Osteocyte (in vitro differentiated cells): Measurements from ENCODE around the gene SERPINE3. TPM values are rescaled to one million over a fixed set of nuclear protein-coding genes. Genes with fewer than 3 reads are reported as not detected.

Experiments
- DNase-seq: peaks from one replicate; pipeline ENCODE4 v3.0.0; 2021; ENCODE audit warnings: mixed read lengths; ENCODE audit not compliant: unreplicated experiment; ENCODE audit errors: extremely low spot score
- H3K27ac Mint-ChIP-seq: one replicate; pipeline ENCODE4 v1.8.0; 2021; ENCODE audit warnings: mild to moderate bottlenecking, mixed read lengths; ENCODE audit not compliant: unreplicated experiment
- H3K27me3 Mint-ChIP-seq: one replicate; pipeline ENCODE4 v1.8.0; 2021; ENCODE audit warnings: mixed read lengths; ENCODE audit not compliant: unreplicated experiment
- H3K36me3 Mint-ChIP-seq: one replicate; pipeline ENCODE4 v1.8.0; 2021; ENCODE audit warnings: mixed read lengths; ENCODE audit not compliant: unreplicated experiment
- H3K4me1 Mint-ChIP-seq: one replicate; pipeline ENCODE4 v1.8.0; 2021; ENCODE audit warnings: mixed read lengths; ENCODE audit not compliant: unreplicated experiment
- H3K4me3 Mint-ChIP-seq: one replicate; pipeline ENCODE4 v1.8.0; 2021; ENCODE audit warnings: mild to moderate bottlenecking, moderate library complexity, mixed read lengths; ENCODE audit not compliant: unreplicated experiment
- H3K9me3 Mint-ChIP-seq: one replicate; pipeline ENCODE4 v1.8.0; 2021; ENCODE audit warnings: mixed read lengths; ENCODE audit not compliant: unreplicated experiment
- CTCF ChIP-seq: fragments of 200-600 bp; sonication (generic); IDR thresholded peaks from 2 replicates; pipeline ENCODE4 v1.5.0; 2021; ENCODE audit warnings: antibody characterized with exemption, mild to moderate bottlenecking, moderate library complexity
- total RNA-seq: library from RNA; stranded (reverse); gene quantifications from 2 replicates; pipeline ENCODE4 v1.2.1, GENCODE V29; 2021

SERPINE3 gene
- total RNA-seq, 1 donor from 2014 or later = not detected

- no peak for TF ChIP-seq CTCF
- H3K36me3 Mint-ChIP-seq = no peaks in the 10 kb centered on the region
- no peak overlapping the region for H3K27ac Mint-ChIP-seq
- no peaks in the 10 kb centered on the region for H3K9me3 Mint-ChIP-seq
- H3K4me3 Mint-ChIP-seq = no peak overlapping the region
- no peak for DNase-seq
- peaks cover 20% of the 10 kb centered on the region for H3K27me3 Mint-ChIP-seq
- H3K4me1 Mint-ChIP-seq = peaks cover 15% of the 10 kb centered on the region
Measured at GRCh38 chr13:51311957-51312520, 27.5 kb upstream of the SERPINE3 start.

- H3K36me3 Mint-ChIP-seq = no peaks in the 10 kb centered on the region
- peaks cover 16% of the 10 kb centered on the region for H3K27me3 Mint-ChIP-seq
- H3K4me1 Mint-ChIP-seq = peaks cover 17% of the 10 kb centered on the region
- no peak overlapping the region for H3K27ac Mint-ChIP-seq
- no peak for TF ChIP-seq CTCF
- DNase-seq = no peak
- H3K4me3 Mint-ChIP-seq = no peak overlapping the region
- no peaks in the 10 kb centered on the region for H3K9me3 Mint-ChIP-seq
Measured at GRCh38 chr13:51313619-51314018, 25.9 kb upstream of the SERPINE3 start.

- TF ChIP-seq CTCF = no peak
- Mint-ChIP-seq H3K4me3 (no peak overlapping the region), H3K27me3 (peaks cover 4% of the 10 kb centered on the region), H3K27ac (no peak overlapping the region), H3K4me1 (peaks cover 19% of the 10 kb centered on the region), H3K9me3 (no peaks in the 10 kb centered on the region), H3K36me3 (no peaks in the 10 kb centered on the region)
- DNase-seq = no peak
Measured at GRCh38 chr13:51317262-51317661, 22.2 kb upstream of the SERPINE3 start.

GRCh38 chr13:51318015-51318414 is 21.5 kb upstream of the SERPINE3 start:
- no peak for DNase-seq
- no peaks in the 10 kb centered on the region for H3K36me3 Mint-ChIP-seq
- peaks cover 19% of the 10 kb centered on the region for H3K4me1 Mint-ChIP-seq
- no peaks in the 10 kb centered on the region for H3K9me3 Mint-ChIP-seq
- H3K27ac Mint-ChIP-seq = no peak overlapping the region
- no peak overlapping the region for H3K4me3 Mint-ChIP-seq
- H3K27me3 Mint-ChIP-seq = peaks cover 3% of the 10 kb centered on the region
- no peak for TF ChIP-seq CTCF

DNA sequence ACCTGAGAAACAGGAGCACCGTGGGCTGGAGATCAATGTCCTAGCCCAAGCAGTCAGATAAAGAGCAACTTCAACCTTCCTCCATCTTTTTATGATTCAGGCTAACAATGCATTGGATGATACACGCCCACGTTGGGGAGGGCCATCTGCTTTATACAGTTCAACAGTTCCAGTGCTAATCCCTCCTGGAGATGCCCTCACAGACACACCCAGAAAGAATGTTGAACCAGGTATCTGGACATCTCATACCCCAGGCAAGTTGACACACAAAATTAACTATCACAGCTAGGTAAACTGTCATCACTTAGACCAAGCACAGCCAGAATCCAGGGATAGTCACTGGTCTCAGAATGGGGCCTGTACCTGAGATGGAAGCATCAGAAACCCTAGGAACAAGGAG is 20.6 kb upstream of the SERPINE3 start:
- H3K27me3 Mint-ChIP-seq = peaks cover 2% of the 10 kb centered on the region
- TF ChIP-seq CTCF = no peak
- no peak for DNase-seq
- no peaks in the 10 kb centered on the region for H3K9me3 Mint-ChIP-seq
- H3K4me3 Mint-ChIP-seq = no peak overlapping the region
- no peak overlapping the region for H3K27ac Mint-ChIP-seq
- H3K4me1 Mint-ChIP-seq = peaks cover 19% of the 10 kb centered on the region
- no peaks in the 10 kb centered on the region for H3K36me3 Mint-ChIP-seq
